Stimulated activated CD4-positive, alpha-beta T cell treated with anti-CD3 and anti-CD28 coated beads, TNF-alpha, amount 100 ng/mL, for 4 hours (primary cell): ENCODE data around the gene TMEM187.

Source experiments
- DNase-seq, 3 experiments: peaks; one replicate each; pipeline ENCODE4 v3.0.0-alpha.2; 2020; ENCODE audit warnings: low read depth in 3 of 3

The TMEM187 gene

GRCh38 chrX:154019633-154020528 is 47.3 kb downstream of the TMEM187 start, which contains the start of gene IRAK1:
IRAK1 (minus strand) TSS chrX:154019902; CDS start chrX:154019812, 90 bp downstream.
- DNase-seq = peak; percentile 18 to 47 (median 31)

DNA sequence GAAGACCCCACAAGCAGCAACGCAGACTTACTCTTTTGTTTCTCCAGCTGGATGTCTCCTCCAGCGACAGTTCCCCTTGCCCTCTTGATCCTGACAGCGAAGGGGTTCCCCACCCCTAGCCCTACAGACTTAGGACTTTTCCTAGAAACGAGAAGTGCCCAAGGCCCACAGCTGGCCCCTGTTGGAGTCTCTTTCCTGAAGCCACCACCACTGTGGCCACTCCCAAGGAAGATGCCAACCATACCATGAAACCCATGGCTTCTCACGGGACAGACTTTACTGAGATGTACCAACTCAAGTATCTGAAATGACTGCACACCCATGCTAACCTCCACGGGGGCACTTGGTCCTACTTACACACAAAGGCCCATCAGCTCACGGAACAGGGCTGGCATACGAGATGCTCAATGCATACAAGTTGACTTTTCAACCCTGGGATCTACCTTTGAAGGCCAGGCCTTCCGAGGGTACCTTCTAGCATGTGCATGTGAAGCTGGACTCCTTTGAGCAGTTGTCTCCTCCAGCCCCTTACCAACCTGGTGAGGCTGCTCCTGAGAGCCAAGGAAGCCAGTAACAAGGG is 48.1 kb downstream of the TMEM187 start:
- DNase-seq = no peak

DNA sequence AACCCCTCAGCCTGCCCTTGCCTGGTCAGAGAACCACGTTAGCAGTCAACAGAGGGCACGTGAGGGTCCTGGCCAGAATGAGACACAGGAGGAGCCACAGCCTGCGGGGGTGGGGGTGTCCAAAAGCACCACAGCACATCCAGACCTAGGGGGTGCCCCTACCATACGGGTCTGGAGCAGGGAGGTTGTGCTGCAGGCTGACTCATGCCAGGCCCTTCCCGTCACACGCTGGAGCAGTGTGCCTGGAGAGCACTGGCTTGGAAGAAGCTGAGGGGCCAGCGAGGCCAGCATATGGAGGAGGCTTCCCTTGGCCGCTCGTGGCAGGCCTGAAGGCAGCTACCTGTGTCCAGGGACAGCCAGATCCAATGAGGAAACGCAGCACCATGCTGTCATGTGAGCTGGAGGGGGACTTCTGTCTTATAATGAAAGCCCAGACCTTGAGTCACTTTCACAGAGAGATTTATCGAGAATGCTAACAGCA is 48.6 kb downstream of the TMEM187 start:
- no peak for DNase-seq

DNA sequence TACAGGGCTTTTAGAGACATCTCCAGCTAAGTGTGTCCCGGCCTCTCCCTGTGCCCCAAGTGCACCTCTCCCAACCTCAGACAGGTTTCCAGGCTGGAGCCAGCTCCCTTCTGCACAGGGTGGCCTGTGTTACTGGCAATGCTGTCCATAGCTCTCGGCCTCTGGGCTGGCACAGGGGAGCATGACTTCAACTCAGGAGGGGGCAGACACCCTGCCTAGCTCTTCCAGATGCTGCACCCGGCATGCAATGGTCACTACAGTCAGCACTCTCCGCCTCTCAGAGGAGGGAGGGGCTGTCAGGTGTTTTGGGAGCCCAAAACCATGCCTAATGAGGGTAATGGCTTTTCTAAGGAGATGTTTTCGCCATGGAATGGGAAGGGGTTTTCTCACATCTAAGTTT is 49.6 kb downstream of the TMEM187 start:
- DNase-seq = no peak

DNA sequence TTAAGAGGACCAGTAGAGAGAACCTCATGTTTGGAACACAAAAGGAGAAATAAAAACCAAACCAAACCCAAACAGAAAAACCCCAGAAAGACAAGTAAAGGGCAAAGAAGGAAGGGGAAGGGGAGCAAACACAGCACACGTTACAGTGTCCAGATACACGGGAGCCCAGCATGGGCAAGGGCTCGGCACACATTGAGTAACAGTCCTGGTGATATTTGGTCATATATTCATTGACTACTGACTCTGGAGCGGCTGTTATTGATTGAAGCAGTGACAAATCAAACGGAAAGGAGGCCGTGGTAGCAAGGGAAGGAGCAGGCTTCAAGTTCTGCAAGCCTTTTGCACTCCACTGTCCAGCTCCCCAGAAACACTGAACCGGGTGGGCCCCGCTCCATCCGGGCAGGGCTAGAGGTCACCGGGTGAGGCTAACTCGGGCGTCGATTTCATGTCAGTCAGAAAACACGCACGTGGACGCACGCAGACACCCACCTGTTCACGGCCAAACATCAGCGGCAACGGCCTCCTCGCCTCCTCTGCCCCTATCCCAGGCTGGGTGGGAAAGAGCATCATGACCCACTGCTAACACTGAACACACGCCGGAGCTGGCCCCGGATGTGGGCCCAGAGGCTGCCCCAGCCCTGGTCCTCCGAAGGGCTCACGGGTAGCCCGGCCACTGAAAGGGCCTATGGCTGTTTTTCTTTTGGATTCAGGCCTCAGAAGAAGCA is 50.9 kb downstream of the TMEM187 start:
- DNase-seq = no peak

DNA sequence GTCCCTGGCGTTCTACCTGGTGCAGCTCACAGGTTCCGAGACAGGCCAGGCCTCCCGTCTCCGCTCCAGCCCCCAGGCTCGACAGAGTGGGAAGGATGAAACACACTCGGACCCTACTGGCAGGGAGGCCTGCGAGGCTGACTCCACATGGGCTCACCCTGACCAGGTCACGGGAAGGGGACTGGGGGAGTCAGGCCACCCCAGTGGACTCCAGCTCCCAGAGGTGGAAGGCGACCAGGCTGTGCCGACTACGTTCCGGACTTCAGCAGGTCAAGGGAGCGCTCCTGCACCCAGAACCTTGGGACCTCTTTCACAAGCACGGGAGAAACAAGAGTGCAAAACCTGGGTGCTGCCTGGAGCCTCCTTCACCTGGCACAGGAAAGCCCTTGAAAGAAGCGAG is 51.7 kb downstream of the TMEM187 start:
- DNase-seq = no peak

- no peak for DNase-seq
Observed at GRCh38 chrX:154025230-154025629, 52.7 kb downstream of the TMEM187 start.

DNA sequence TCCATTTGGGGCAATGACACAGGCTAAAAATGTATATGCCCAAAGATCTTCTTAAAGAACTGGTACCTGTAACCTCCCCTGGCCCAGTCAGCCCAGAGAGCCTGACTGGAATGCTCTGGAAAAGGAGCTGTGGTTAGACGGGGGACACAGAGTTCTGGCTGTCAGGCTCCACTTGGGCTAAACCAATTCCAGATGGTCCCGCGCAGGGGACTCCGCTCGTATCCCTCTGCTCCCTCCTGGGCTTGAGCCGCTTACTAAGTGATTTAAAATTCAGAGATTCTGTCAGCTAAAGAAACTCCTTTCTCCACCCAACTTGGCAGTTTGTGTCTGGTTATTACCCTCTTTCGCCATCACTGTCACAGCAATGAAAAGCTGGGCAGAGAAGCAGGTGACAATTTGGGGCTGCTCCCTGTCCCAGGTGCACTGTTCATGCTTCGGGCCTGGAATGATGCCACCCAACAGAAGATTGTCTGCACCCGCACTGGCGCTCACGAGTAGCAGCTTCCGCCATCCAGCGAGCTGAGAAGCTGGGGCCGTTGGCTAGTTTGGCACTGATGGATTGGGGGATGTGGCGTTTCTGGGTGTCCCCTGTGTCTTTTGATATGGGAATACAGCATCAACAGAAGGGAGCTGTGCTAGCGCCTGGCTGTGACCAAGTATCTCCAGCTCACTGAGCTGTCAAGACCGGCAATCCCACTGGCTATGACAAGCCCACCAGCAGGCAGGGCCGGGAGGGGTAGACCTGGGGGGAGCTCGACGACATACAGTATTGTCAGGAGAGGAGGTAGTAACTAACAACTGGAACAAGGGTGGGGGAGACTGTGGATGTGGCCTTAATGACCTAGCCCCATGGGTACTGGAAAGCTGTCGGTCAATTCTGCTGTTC is 53.8 kb downstream of the TMEM187 start:
- DNase-seq = no peak

GRCh38 chrX:154027022-154027402 is 54.5 kb downstream of the TMEM187 start:
- DNase-seq = no peak

- no peak for DNase-seq
Observed at GRCh38 chrX:154027986-154028385, 55.4 kb downstream of the TMEM187 start.

- no peak for DNase-seq
Observed at GRCh38 chrX:154028502-154029184, 56.1 kb downstream of the TMEM187 start.

GRCh38 chrX:154029439-154029838 is 56.9 kb downstream of the TMEM187 start:
- DNase-seq = no peak

DNA sequence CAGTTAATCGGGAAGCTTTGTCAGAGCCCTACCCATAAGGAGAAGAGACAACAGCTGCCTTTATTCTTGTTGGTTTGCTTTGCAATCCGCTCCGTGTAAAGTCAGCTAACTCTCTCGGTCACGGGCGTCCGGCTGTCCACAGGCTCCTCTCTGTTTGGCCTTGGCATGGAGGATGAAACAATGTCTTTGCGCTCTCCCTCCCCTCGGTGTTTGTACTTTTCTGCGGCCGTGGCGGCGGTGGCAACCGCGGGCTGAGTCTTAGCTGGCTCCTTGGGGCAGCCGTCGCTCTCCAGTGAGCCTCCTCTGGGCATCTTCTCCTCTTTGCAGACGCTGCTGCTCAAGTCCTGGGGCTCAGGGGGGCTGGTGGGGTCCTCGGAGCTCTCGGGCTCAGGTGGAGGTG is 57.7 kb downstream of the TMEM187 start:
- DNase-seq = no peak

GRCh38 chrX:154030715-154031305 is 58.3 kb downstream of the TMEM187 start:
- no peak for DNase-seq

DNA sequence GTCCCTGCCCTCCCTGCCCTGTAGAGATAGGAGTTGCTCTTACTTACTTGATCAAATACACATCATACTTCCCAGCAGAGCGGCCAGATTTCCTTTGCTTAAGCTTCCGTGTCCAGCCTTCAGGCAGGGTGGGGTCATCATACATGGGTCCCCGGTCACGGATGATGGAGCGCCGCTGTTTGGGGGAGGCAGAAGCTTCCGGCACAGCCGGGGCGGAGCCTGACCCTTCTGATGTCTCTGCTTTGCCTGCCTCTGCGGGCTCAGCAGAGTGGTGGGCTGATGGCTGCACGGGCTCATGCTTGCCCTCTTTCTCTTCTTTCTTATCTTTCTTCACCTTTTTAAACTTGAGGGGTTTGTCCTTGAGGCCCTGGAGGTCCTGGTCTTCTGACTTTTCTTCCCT is 59.6 kb downstream of the TMEM187 start:
- no peak for DNase-seq

DNA sequence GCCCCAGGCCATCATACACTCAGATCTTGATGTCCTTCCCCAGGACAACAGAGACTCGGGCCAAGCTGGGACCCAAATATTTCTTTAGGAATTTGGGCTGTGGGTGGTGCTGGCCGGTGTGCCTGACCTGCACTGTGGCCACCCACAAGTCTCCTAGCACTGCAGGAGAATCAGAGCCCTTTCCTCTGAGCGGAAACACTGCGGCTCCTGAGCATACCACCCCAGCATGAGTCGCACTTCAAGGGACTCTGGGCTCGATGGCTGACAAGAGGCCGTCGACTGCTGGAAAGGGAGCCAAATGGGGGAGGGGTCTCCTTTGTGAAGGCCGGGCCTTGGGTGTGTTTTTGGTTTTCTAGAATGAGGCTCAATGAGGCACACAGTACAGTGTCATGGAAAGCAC is 60.1 kb downstream of the TMEM187 start:
- no peak for DNase-seq
